Measurements from ENCODE around the gene BAZ2B. TPM values are rescaled to one million over a fixed set of nuclear protein-coding genes. Genes with fewer than 3 reads are reported as not detected.

The BAZ2B gene
- total RNA-seq, 1 donor from 2014 or later = 101 TPM

GRCh38 chr2:159292157-159292556, 324.2 kb downstream of the BAZ2B start:
- Histone ChIP-seq H3K9ac (no peak overlapping the region), H3K9me3 (ENCODE audit: low read depth) (no peaks in the 10 kb centered on the region), H3K79me2 (ENCODE audit: low read depth) (no peaks in the 10 kb centered on the region), H3K4me1 (peaks cover 3% of the 10 kb centered on the region), H3K4me3 (no peak overlapping the region), H3K27ac (no peak overlapping the region), H3F3A (ENCODE audit: low read depth) (peaks cover 8% of the 10 kb centered on the region), H4K20me1 (ENCODE audit: low read depth) (no peaks in the 10 kb centered on the region), H3K4me2 (no peak overlapping the region), H3K27me3 (no peaks in the 10 kb centered on the region), H2AFZ (replicated peaks) (peak overlapping the region; percentile 48), H3K36me3 (no peaks in the 10 kb centered on the region)
- Mint-ChIP-seq H3K4me3 (no peak overlapping the region), H3K27me3 (ENCODE audit: insufficient read depth, low read depth) (peaks cover 2% of the 10 kb centered on the region), H3K4me1 (peaks cover 8% of the 10 kb centered on the region), H3K9me3 (no peaks in the 10 kb centered on the region), H3K27ac (peak overlapping the region; percentile 57), H3K36me3 (peaks cover 3% of the 10 kb centered on the region)
- DNase-seq (ENCODE audit: low spot score) = peak; percentile 20
- TF ChIP-seq EZH2phosphoT487 (IDR thresholded peaks at IDR 0.05) (no peak), CTCF (IDR thresholded peaks at IDR 0.05) (no peak), EZH2 (IDR thresholded peaks at IDR 0.05) (no peak)

- H3K79me2 ChIP-seq (ENCODE audit: low read depth) = peaks cover under 1% of the 10 kb centered on the region
- no peaks in the 10 kb centered on the region for H3K27me3 ChIP-seq
- H3K4me3 ChIP-seq = no peak overlapping the region
- H2AFZ ChIP-seq (replicated peaks) = peak overlapping the region; percentile 65
- no peaks in the 10 kb centered on the region for H3K9me3 ChIP-seq (ENCODE audit: low read depth)
- Mint-ChIP-seq H3K4me3 (no peak overlapping the region), H3K9me3 (no peaks in the 10 kb centered on the region), H3K4me1 (peaks cover 11% of the 10 kb centered on the region), H3K27me3 (ENCODE audit: insufficient read depth, low read depth) (peaks cover 4% of the 10 kb centered on the region), H3K27ac (no peak overlapping the region), H3K36me3 (no peaks in the 10 kb centered on the region)
- peaks cover 7% of the 10 kb centered on the region for H3K4me1 ChIP-seq
- H3F3A ChIP-seq (ENCODE audit: low read depth) = peaks cover 20% of the 10 kb centered on the region
- H3K27ac ChIP-seq = no peak overlapping the region
- TF ChIP-seq EZH2phosphoT487 (IDR thresholded peaks at IDR 0.05) (no peak), EZH2 (IDR thresholded peaks at IDR 0.05) (no peak)
- no peak overlapping the region for H3K4me2 ChIP-seq
- H3K36me3 ChIP-seq = no peaks in the 10 kb centered on the region
- no peak overlapping the region for H3K9ac ChIP-seq
- DNase-seq (ENCODE audit: low spot score) = no peak
- H4K20me1 ChIP-seq (ENCODE audit: low read depth) = no peaks in the 10 kb centered on the region
These were observed 325.9 kb downstream of the BAZ2B start for GRCh38 chr2:159290289-159290907.

- no peaks in the 10 kb centered on the region for H3K9me3 ChIP-seq (ENCODE audit: low read depth)
- Mint-ChIP-seq H3K4me1 (peaks cover 11% of the 10 kb centered on the region), H3K36me3 (no peaks in the 10 kb centered on the region), H3K4me3 (peak overlapping the region; percentile 89), H3K9me3 (no peaks in the 10 kb centered on the region), H3K27ac (no peak overlapping the region), H3K27me3 (ENCODE audit: insufficient read depth, low read depth) (peaks cover 6% of the 10 kb centered on the region)
- H3K79me2 ChIP-seq (ENCODE audit: low read depth) = peaks cover 5% of the 10 kb centered on the region
- no peak overlapping the region for H3K4me3 ChIP-seq
- H4K20me1 ChIP-seq (ENCODE audit: low read depth) = no peaks in the 10 kb centered on the region
- no peaks in the 10 kb centered on the region for H3K36me3 ChIP-seq
- peaks cover 7% of the 10 kb centered on the region for H3K4me1 ChIP-seq
- H3K9ac ChIP-seq = no peak overlapping the region
- no peak overlapping the region for H3K27ac ChIP-seq
- DNase-seq (ENCODE audit: low spot score) = no peak
- H2AFZ ChIP-seq (replicated peaks) = no peak overlapping the region
- no peaks in the 10 kb centered on the region for H3K27me3 ChIP-seq
- no peak for TF ChIP-seq EZH2phosphoT487 (IDR thresholded peaks at IDR 0.05)
- TF ChIP-seq CTCF (IDR thresholded peaks at IDR 0.05) = no peak
- no peak overlapping the region for H3K4me2 ChIP-seq
- H3F3A ChIP-seq (ENCODE audit: low read depth) = peaks cover 25% of the 10 kb centered on the region
These were observed 328.6 kb downstream of the BAZ2B start for GRCh38 chr2:159287733-159288132.

- peaks cover 6% of the 10 kb centered on the region for H3K27me3 Mint-ChIP-seq (ENCODE audit: insufficient read depth, low read depth)
- H3K27ac Mint-ChIP-seq = peak overlapping the region; percentile 60
- H3K36me3 ChIP-seq = no peaks in the 10 kb centered on the region
- no peaks in the 10 kb centered on the region for H4K20me1 ChIP-seq (ENCODE audit: low read depth)
- peaks cover 7% of the 10 kb centered on the region for H3K4me1 Mint-ChIP-seq
- H3K36me3 Mint-ChIP-seq = no peaks in the 10 kb centered on the region
- peaks cover 7% of the 10 kb centered on the region for H3K4me1 ChIP-seq
- TF ChIP-seq EZH2 (IDR thresholded peaks at IDR 0.05) (no peak), CTCF (IDR thresholded peaks at IDR 0.05) (no peak), EZH2phosphoT487 (IDR thresholded peaks at IDR 0.05) (no peak)
- peak overlapping the region; percentile 79 for H3K4me2 ChIP-seq
- peak overlapping the region; percentile 88 for H2AFZ ChIP-seq (replicated peaks)
- DNase-seq (ENCODE audit: low spot score) = peak; percentile 99
- H3K9me3 Mint-ChIP-seq = no peaks in the 10 kb centered on the region
- H3K9ac ChIP-seq = peak overlapping the region; percentile 8
- H3F3A ChIP-seq (ENCODE audit: low read depth) = peaks cover 25% of the 10 kb centered on the region
- peak overlapping the region; percentile 61 for H3K4me3 ChIP-seq
- peak overlapping the region; percentile 39 for H3K27ac ChIP-seq
- no peaks in the 10 kb centered on the region for H3K9me3 ChIP-seq (ENCODE audit: low read depth)
- peak overlapping the region; percentile 89 for H3K4me3 Mint-ChIP-seq
- no peaks in the 10 kb centered on the region for H3K27me3 ChIP-seq
- H3K79me2 ChIP-seq (ENCODE audit: low read depth) = peaks cover 5% of the 10 kb centered on the region
These were observed 329.5 kb downstream of the BAZ2B start for GRCh38 chr2:159286709-159287441.
